MM.1S (cell line): Measurements from ENCODE around the gene CHRND.

Experiments
- CTCF ChIP-seq: fragments of 300-600 bp; sonication (generic); IDR thresholded peaks from 2 replicates; pipeline ENCODE4 v1.5.1; 2016; ENCODE audit warnings: antibody characterized with exemption, low read length, mixed read lengths
- EZH2phosphoT487 ChIP-seq: fragments of 300-600 bp; sonication (generic); IDR thresholded peaks from 2 replicates; pipeline ENCODE4 v1.6.1; 2018; ENCODE audit warnings: antibody characterized with exemption, low read length

GRCh38 chr2:232538671-232539070, 12.7 kb downstream of the CHRND start:
- TF ChIP-seq CTCF (no peak), EZH2phosphoT487 (no peak)
